NCI-H510A (cell line): ENCODE data around the gene SUSD4.
"Not testable (repeated sequence)": the region's sequence is repeated elsewhere in the genome, so short reads cannot be mapped to it uniquely, and the experiment has no call there.

Experiments used
- DNase-seq: peaks from one replicate; lab custom pipeline; 2025; lab: John Stamatoyannopoulos, UW

SUSD4 gene, protein sequence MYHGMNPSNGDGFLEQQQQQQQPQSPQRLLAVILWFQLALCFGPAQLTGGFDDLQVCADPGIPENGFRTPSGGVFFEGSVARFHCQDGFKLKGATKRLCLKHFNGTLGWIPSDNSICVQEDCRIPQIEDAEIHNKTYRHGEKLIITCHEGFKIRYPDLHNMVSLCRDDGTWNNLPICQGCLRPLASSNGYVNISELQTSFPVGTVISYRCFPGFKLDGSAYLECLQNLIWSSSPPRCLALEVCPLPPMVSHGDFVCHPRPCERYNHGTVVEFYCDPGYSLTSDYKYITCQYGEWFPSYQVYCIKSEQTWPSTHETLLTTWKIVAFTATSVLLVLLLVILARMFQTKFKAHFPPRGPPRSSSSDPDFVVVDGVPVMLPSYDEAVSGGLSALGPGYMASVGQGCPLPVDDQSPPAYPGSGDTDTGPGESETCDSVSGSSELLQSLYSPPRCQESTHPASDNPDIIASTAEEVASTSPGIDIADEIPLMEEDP

DNA sequence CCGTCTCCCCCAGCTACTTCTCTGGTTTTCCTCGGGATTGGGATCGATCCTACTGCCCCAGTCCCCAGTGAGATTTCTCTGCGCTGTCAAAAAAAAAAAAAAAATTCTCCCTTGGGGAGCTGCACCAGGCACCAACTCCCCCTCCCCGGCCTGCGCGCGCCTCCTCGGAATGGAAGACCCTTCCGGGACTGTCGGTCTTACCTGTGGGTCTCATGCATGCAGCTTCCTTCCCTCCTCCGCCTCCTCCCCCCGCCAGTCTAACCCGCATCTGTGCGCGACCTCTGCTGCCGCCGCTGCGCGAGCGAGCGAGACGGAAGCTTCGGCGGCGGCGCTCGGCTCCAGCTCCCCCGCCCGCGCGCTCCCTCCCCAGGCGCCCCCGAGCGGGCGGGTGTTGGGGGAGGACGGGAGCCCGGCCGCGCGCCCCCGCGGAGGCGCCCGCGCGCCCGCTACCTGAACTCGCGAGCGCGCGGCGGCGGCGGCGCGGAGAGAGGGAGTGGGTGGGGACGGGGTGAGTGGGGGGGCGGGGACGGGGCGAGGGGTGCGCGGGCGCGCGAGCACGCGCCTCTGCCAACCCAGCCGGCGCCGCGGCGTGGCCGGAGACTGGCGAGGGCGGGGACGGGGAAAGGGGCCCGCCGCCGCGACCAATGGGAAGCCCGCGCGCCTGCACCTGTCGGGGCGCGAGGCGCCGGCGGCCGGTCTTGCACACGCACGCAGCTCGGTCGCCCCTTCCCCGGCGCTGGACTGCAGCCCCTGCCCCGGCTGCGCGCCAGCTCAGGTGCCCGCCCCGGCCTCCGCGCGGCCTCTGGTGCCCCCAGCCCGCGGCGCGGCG, at the start of gene SUSD4:
SUSD4 (minus strand) TSS at position 321 of the 829 bp plus-strand sequence. CDS start 751 bp downstream, outside the sequence.
- peak; percentile 84 for DNase-seq

DNA sequence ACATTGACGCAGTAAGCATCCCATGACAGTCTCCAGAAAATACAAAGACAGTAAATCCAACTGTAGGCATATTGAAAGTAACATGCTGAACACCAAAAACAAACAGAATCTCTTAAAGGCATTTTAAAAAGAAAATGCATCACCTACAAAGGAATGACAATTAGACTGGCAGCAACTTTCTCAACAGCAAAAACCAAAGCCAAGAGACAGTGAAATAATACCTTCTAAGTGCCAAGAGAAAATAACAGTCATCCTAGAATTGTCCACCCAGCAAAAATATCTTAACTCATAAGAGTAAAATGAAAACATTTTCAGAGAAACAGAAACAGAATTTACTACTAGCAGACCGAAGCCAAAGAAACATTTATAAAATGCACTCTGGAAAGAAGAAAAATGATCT, 49.2 kb upstream of the SUSD4 start:
- DNase-seq: no peak

DNA sequence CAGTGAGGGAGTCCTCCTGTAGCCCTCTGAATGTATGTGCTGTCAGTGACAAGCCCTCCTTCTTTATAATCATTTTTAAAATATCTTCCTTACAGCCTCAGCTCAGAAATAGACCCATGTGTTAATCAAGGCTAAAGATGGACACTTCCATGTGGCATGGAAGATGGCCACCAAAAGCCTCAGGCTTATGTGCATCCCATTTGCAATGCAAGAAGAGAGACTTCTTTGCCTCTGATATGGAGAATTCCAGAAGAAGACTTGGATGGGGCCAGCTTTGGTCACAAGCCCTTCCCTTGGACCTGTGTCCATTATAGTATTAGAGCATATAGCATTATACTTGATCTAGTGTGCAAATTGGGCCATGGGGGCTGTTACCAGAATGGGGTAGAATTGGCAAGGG, 47.7 kb upstream of the SUSD4 start:
- no peak for DNase-seq

DNA sequence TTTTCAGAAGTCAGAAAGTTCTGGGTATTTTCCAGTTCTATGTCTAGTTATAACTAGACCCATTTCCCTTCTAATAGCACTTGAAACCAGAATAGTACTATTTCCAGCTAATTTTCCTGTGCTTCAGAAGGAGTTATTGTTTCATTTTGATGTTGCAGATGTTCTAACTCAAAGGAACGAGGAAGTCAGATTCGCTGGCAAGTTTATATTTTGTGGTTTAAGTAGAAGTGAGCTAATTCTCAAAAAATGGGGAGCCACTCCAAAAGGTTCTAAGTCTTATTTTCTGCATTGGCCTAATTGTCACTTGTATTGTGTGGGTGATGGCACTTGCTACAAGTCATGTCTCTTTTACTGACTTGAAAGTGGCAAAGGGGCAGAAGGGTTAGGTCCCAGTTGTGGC, 47.3 kb upstream of the SUSD4 start:
- DNase-seq: no peak

DNA sequence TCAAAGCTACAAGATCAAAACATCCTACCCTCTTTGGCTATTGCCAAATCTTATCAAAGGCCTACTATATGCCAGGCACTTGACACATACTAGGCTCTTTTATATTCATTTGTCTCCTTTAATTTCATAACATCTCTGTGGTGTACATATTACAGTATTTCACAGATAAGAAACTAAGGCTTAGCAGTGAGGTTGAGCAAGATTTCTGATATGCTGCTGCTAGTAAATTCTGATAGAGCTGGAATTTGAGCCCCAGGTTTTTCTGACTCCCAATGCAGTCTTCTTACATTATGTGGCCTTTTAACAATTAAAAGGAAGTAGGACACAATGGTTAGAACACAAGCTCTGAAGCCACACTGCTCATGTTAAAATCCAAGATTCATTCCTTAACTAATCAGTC, 46.1 kb upstream of the SUSD4 start:
- DNase-seq: no peak

DNA sequence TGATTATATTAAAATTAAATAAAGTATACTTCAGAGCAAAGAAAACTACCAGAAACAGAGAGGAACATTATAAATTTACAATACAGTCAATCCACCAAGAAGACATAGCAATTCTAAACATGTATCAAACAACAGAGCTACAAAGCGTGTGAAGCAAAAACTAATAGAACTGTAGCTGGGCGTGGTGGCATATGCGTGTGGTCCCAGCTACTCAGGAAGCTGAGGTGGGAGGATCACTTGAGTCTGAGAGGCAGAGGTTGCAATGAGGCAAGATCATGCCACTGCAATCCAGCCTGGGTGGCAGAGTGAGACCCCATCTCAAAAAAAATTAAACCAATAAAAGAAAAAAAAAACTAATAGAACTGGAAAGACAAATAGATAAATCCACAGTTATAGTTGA, 41.5 kb upstream of the SUSD4 start:
- no peak for DNase-seq

DNA sequence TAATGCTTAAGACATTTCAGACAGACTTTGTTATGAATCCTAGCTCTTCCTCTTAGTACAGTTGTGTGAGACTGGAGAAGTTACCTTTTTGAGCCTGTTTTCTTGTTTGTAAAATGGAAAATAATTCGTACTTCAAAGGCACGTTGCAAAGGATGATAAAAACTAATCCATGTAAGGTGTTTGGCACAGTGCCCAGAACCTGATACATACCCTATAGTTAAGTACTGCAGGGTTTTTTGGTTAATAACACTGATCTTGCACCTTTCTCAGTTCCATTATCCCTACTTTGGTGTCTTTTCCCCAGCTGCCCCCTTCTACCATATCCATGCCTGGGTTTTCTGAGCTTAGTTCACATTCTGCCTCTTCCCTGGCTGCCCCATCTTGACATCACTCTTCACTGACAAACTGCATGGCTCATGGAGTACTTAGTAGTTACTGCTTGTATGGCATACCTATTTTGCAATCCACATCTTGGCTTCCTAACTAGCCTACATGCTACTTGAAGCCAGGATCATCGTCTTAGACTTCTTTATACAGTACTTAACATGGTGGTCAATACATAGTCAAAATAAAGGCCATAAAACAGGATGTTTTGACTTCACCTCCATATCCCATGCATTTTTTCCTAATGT, 39.3 kb upstream of the SUSD4 start:
- no peak for DNase-seq

DNA sequence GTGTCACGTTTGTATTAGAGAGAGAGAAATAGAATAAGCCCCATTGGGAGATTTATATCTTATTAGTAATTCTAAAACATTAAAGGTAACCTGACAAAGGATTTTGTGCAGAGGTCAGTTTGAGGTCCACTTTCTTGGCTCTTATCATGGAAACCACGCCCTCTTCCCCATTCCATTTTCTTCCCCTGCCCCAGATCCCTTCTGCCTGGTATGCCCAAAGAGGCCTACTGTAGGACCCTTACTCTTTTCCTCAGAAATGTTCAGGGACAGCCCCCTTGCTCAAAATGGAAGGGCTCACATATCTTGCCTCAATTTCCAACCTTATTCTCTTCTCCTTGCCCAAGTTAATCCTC, 38.8 kb upstream of the SUSD4 start:
- no peak for DNase-seq

DNA sequence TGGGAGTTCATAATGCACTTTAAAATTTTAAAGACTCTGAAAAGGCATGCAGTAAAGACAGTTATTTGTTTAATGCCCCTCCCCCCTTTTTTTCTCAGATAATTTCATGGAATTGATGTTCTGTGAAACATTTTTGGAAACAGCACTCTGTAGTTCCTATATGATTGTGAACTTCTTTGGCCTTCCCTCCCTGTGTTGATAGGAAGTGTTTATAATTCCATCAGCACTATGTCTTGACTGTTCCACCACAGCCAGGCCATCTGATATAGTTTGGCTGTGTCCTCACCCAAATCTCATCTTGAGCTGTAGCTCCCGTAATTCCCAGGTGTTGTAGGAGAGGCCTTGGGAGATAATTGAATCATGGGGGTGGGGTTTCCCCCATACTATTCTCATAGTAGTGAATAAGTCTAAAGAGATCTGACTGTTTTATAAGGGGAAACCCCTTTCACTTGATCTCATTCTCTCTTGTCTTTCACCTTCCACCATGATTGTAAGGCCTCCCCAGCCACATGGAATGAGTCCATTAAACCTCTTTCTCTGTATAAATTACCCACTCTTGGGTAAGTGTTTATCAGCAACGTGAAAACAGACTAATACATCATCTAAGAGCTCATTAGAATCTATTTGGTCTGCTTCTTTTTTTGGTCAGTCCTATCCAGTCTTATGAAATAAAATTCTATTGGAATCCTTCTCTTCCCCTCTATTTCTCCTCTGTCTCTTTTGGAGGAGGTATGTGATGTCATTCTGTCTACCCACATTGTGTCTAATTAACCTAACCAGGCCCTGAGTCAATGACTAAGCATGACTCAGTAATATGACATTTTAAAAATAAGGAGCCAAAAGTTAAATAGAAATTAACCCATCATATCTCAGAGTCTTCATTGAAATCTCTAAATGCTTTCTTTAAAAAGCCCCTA, 38.2 kb upstream of the SUSD4 start:
- DNase-seq: no peak

DNA sequence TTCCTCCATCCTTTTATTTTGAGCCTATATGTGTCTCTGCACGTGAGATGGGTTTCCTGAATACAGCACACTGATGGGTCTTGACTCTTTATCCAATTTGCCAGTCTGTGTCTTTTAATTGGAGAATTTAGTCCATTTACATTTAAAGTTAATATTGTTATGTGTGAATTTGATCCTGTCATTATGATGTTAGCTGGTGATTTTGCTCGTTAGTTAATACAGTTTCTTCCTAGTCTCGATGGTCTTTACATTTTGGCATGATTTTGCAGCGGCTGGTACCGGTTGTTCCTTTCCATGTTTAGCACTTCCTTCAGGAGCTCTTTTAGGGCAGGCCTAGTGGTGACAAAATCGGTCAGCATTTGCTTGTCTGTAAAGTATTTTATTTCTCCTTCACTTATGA, 35.4 kb upstream of the SUSD4 start:
- DNase-seq: not testable (repeated sequence)

DNA sequence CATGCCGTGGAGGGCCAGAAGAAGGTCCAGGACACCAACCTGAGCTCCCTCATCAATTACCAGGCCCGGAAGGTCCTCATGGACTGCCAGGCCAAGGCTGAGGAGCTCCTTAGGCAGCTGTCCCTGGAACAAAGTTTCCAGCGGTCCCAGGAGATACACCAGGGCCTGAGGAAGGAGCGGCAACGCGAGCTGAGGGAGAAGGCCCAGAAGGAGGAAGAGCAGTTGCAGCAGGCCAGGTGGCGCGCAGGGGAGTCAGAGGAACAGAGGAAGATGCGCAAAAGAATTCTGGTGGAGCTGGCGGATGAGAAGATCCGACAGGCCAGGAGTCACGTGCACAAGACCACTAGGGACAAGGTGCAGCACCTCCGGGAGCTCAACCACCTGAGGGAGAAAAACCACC, 30.7 kb upstream of the SUSD4 start:
- DNase-seq: no peak

DNA sequence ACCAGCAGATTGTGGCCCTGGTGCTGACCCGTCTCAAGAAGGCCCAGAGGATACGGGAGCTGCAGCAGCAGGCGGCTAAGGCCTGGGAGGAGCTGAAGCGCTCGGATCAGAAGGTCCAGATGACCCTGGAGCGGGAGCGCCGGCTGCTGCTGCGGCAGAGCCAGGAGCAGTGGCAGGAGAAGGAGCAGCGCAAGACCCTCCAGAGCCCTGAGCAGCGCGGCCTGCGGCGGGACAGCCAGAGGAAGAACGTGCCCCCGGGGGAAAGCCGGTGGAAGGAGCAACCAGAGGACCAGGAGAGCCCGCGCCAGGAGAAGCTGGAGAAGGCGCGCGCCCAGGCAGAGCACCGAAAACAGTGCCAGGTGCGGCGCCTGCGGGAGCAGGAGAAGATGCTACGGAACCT, 30.3 kb upstream of the SUSD4 start:
- no peak for DNase-seq

DNA sequence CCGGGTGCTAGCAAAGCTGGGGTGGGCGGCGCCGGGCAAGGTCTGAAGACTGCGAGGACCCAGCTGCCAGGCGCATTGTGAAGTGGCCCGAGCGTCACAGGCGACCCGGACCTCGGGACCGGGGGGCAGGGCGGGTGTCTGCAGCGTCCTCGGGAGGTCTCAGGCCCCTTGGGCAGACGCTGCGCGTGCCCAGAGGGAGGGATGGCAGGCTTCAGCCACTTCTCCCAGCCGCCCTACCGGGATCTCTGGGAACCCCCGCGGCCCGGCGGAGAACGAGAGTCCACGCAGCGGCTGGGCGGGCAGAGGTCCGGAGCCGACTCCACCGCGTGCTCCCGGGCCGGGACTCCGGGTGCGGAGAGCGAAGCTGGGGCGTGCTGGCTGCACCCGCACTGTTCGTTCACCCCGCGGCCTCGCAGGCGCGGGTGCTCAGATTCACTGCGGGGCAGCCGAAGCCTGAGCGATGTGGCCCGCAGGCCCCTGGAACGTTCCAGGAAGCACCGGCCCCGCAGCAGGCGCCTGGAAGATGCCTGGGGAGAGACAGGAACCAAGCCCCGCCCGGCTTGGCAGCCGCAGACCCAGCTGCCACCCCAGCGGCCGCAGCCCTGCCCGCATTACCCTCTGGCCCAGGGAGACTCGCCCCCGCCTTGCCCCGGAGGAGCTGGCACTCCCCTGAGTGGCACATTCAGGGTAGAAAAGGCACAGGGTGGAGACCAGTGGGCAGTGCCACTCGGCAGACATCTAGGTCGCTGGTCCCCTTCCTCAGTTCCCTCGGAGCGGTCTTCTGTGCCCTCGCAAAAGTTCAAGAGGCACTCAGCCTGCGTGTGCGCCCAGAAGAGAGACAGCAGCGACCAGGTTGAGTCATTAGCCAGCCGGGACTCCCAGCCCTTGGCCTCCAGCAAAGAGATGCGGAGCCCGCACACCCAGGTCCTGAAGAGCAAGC, 29.6 kb upstream of the SUSD4 start, which contains the start of gene CCDC185:
CCDC185 (plus strand) TSS at position 141 of the 940 bp plus-strand sequence; CDS start at position 202, 61 bp downstream.
- peak; percentile 31 for DNase-seq

DNA sequence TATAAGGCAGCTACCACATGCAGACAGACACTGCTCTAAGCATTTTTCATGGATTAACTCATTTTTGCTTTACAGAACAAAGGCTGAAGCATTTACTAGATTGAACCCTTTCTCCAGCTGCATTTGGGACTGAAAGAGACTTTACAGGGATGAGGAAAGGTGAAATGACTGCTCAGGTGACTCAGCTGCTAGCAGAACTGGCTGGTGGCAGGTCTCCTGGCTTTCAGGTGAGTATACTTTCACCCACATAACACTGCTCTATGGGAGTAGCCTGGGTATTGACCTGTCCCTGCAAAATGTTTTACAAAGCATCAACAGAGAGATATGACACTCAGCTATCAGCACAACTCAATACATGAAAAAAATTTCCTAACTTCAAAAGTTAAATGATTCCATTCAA, 26.6 kb upstream of the SUSD4 start:
- DNase-seq: no peak

DNA sequence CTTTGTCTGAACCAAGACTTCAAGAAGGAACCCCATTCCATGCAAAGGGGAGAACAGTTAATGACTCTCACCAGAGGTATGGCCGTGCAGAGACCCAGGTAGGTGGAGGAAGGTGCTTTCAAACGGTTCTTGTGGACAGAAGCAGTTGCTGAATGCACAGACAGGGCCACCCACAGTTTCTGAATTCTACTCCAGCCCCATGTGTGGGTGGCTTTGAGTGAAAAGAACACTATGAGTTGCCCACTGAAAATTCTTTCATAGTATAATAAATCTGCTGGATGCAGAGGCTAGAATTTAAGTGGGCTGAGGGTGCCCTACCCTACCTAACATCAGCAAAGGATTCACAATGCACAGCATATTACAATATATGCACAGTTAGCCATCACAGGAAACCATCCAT, 22.0 kb upstream of the SUSD4 start:
- no peak for DNase-seq

DNA sequence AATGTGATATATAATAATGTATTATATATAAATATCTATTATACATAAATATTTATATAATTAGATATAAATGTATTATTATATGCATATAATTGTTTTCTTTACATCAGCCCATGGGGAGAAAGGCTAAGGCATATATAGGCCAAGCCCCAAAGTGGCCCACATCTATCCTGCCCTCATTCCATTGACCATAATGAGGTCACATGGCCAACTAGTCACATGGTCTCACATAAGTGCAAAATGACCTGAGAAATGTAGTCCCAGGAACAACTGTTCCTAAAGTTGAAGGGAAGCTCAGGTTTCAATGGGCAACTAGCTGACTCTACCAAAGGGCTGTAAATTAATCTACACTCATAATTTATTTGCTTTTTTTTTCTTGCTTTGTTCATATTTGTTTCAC, 14.8 kb upstream of the SUSD4 start:
- no peak for DNase-seq

DNA sequence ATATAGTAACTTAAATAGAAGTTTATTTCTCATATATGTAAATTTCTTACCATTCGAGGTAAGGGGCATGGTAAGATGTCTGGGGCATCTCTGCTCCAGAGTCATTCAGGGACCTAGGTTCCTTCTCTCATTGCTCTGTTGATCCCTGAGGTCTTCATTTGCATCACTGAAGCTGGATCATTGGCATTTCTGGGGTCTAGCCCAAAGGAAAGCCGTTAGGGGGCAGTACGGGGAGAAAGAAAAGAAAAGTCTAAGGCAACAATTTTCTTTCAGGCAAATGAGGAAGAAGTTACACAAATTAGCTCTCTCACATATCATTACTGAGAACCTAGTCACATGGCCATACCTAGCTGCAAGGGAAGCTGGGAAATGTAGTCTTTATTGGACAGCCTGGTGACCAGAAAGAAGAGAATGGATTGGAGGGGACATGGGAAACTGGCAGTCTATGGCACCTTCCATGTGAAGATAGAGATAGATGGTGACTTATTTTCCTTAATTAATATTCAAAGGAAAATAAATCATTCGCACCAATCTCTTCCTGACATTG, 10.2 kb upstream of the SUSD4 start:
- no peak for DNase-seq

DNA sequence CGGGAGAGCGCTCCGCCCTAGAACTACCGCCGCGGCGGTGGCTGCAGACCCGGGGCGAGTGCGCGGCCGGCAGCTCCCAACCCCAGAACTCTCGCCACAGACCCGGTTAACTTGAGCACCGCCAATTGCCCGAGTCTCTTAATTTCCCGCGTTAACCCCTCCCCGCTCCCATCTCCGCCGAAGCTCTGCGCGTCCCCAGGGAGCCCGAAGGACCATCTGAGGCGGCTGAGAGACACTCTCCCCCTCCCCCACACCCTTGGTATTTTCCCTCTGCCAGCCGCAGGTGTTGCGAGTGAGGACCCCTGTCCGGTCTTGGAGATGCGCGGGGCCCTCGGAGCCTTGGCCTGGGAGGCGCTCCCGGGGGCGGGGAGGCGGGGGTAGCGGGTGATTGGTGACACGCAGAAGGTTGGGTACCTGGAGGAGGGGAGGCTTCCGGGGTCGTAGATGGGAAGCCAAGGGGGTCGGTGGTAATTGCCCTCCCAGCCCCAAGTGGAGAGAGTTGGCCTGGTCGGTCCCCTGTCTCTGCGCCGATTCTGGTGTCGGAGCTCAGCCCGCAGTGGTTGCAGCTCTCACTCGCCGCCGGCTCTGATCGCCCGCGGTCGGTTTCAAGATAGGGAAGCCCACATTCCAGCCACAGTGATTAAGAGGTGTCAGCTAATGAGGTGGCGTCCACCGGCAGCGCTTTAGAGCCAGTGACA, 858 bp upstream of the SUSD4 start:
- peak; percentile 73 for DNase-seq

DNA sequence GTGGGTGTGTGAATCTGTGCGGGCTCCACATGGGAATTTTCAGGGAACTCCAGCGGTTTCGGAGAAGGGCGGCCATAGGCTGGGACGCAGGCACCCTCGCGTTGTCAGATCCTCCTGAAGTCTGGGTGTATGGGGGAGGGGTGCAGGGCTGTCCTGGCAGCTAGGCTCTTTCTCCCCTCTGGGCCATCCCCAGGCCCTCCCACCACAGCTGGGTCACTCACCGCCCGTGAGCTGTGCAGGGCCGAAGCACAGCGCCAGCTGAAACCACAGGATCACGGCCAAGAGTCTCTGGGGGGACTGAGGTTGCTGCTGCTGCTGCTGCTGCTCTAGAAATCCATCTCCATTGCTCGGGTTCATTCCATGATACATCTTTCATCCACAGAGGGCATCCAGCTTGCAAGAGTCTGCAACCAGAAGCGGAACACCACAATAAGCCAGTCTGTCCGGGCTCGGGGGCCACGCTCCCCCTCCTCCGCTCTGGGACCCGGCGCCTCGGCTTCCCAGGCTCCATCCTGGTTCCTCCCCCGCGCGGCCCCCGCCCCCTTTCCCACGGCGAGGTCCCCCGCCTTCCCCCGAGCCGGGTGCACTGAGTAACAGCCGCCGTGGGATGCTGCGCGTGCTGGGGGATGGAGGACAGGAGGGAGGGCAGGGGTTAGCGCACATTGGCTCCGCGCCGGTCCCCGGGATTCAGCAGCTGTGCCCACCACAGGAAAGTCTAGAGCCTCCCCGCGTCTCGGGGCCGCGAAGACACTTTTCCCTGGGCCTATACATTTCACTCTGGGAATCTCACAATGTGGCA, 720 bp downstream of the SUSD4 start:
- DNase-seq: no peak
